HepG2 (cell line): ENCODE measurements around the gene SERINC5. TPM values are rescaled to one million over a fixed set of nuclear protein-coding genes. Genes with fewer than 3 reads are reported as not detected.

ENCODE experiments used
- ARHGAP35 ChIP-seq: sonication (generic); formaldehyde crosslinking; IDR thresholded peaks from 2 replicates; pipeline ENCODE4 v1.9.0; 2022; ENCODE audit warnings: mild to moderate bottlenecking, inconsistent platforms, moderate library complexity, missing genetic modification reagents, borderline replicate concordance
- ARID2 ChIP-seq: sonication (generic); formaldehyde crosslinking; IDR thresholded peaks from 2 replicates; pipeline ENCODE4 v1.8.1; 2022; ENCODE audit warnings: mild to moderate bottlenecking, missing genetic modification reagents, borderline replicate concordance
- HIC2 ChIP-seq: sonication (generic); formaldehyde crosslinking; IDR thresholded peaks from 2 replicates; pipeline ENCODE4 v1.9.0; 2022; ENCODE audit warnings: low read depth, missing genetic modification reagents
- HIVEP1 ChIP-seq: sonication (generic); formaldehyde crosslinking; IDR thresholded peaks from 2 replicates; pipeline ENCODE4 v1.4.0; 2020; ENCODE audit warnings: mild to moderate bottlenecking, missing genetic modification reagents
- HMGXB4 ChIP-seq, 2 experiments: sonication (generic) in 1 of 2; formaldehyde crosslinking in 1 of 2; IDR thresholded peaks; 2 replicates each; pipeline versions ENCODE4 v1.4.0 to v1.6.1; 2018 to 2020; ENCODE audit warnings: missing genetic modification reagents in 2 of 2, borderline replicate concordance in 1 of 2, low read depth in 1 of 2, mild to moderate bottlenecking in 1 of 2, missing biosample characterization in 1 of 2
- HNRNPLL ChIP-seq: fragments of 200-400 bp; formaldehyde crosslinking; IDR thresholded peaks from 2 replicates; pipeline ENCODE4 v1.6.1; 2017; ENCODE audit warnings: mild to moderate bottlenecking, low read depth, low read length; ENCODE audit not compliant: poor library complexity, severe bottlenecking
- HNRNPUL1 ChIP-seq: fragments of 200-400 bp; formaldehyde crosslinking; IDR thresholded peaks from 2 replicates; pipeline ENCODE4 v1.6.1; 2017; ENCODE audit warnings: low read depth, mild to moderate bottlenecking, low read length, moderate library complexity
- ISX ChIP-seq: sonication (generic); formaldehyde crosslinking; conservative IDR thresholded peaks from 2 replicates; pipeline ENCODE4 v1.5.0; 2020; ENCODE audit warnings: missing genetic modification reagents
- JDP2 ChIP-seq: sonication (generic); formaldehyde crosslinking; IDR thresholded peaks from 2 replicates; pipeline ENCODE4 v1.8.1; 2022; ENCODE audit warnings: missing genetic modification reagents, borderline replicate concordance
- KAT7 ChIP-seq: IDR thresholded peaks from 2 replicates; pipeline ENCODE4 v1.6.1; 2018; ENCODE audit warnings: borderline replicate concordance, missing compliant biosample characterization
- KDM1A ChIP-seq: IDR thresholded peaks from 2 replicates; pipeline ENCODE4 v1.6.1; 2016; ENCODE audit warnings: missing compliant biosample characterization
- PAX8 ChIP-seq: sonication (generic); formaldehyde crosslinking; IDR thresholded peaks from 2 replicates; pipeline ENCODE4 v1.8.0; 2022; ENCODE audit warnings: mild to moderate bottlenecking, missing genetic modification reagents, borderline replicate concordance
- RARA ChIP-seq: IDR thresholded peaks from 2 replicates; pipeline ENCODE4 v1.6.1; 2016; ENCODE audit warnings: missing genetic modification reagents, missing compliant biosample characterization
- RXRA ChIP-seq: sonication (generic); formaldehyde crosslinking; IDR thresholded peaks from 2 replicates; pipeline ENCODE4 v1.5.1; 2020; ENCODE audit warnings: missing genetic modification reagents
- SALL1 ChIP-seq: sonication (generic); formaldehyde crosslinking; IDR thresholded peaks from 2 replicates; pipeline ENCODE4 v1.8.0; 2022; ENCODE audit warnings: mild to moderate bottlenecking, missing genetic modification reagents
- ZBTB38 ChIP-seq: sonication (generic); formaldehyde crosslinking; IDR thresholded peaks from 2 replicates; pipeline ENCODE4 v1.5.1; 2020; ENCODE audit warnings: mild to moderate bottlenecking, missing genetic modification reagents
- ZFP1 ChIP-seq: IDR thresholded peaks from 2 replicates; pipeline ENCODE4 v1.6.1; 2016
- ZNF18 ChIP-seq: sonication (generic); formaldehyde crosslinking; IDR thresholded peaks from 2 replicates; pipeline ENCODE4 v1.8.0; 2022; ENCODE audit warnings: mild to moderate bottlenecking, missing genetic modification reagents; ENCODE audit not compliant: insufficient replicate concordance
- ZNF564 ChIP-seq: sonication (generic); formaldehyde crosslinking; IDR thresholded peaks from 2 replicates; pipeline ENCODE4 v1.8.1; 2023; ENCODE audit warnings: mild to moderate bottlenecking, missing genetic modification reagents
- ZNF605 ChIP-seq: sonication (generic); formaldehyde crosslinking; IDR thresholded peaks from 2 replicates; pipeline ENCODE4 v1.8.0; 2022; ENCODE audit warnings: mild to moderate bottlenecking, missing genetic modification reagents
- ZNF607 ChIP-seq: sonication (generic); formaldehyde crosslinking; IDR thresholded peaks from 2 replicates; pipeline ENCODE4 v1.5.1; 2020; ENCODE audit warnings: missing genetic modification reagents, mild to moderate bottlenecking, borderline replicate concordance
- ZNF766 ChIP-seq: sonication (generic); formaldehyde crosslinking; IDR thresholded peaks from 2 replicates; pipeline ENCODE4 v1.5.0; 2020; ENCODE audit warnings: missing genetic modification reagents, borderline replicate concordance
- ZNF776 ChIP-seq: sonication (generic); formaldehyde crosslinking; IDR thresholded peaks from 2 replicates; pipeline ENCODE4 v1.4.0; 2020; ENCODE audit warnings: mild to moderate bottlenecking, missing genetic modification reagents
- ZNF850 ChIP-seq: sonication (generic); formaldehyde crosslinking; conservative IDR thresholded peaks from 2 replicates; pipeline ENCODE4 v1.9.0; 2021; ENCODE audit warnings: mild to moderate bottlenecking, missing genetic modification reagents
- polyA plus RNA-seq, 8 experiments: library from polyadenylated mRNA; depleted of rRNA in 3 of 8; stranded (reverse) in 7 of 8; unstranded in 1 of 8; fragments of >200 nt; fragmentation: Illumina TruSeq in 4 of 8; extraction: Trizol in 4 of 8; gene quantifications; 2 replicates each; pipeline versions ENCODE4 v1.2.1 to v1.2.3, GENCODE V29; 2011 to 2016; ENCODE audit warnings: low read depth in 4 of 8, missing spikeins in 1 of 8, mixed read lengths in 1 of 8; ENCODE audit not compliant: insufficient read depth in 1 of 8
- total RNA-seq, 5 experiments: library from RNA; depleted of rRNA; stranded (reverse); fragments of >200 nt; fragmentation: Illumina TruSeq; extraction: Trizol; gene quantifications; 2 replicates each; pipeline ENCODE4 v1.2.3, GENCODE V29; 2016; ENCODE audit warnings: low read depth in 1 of 5

SERINC5 gene
- total and polyA plus RNA-seq, 2 of the 13 experiments (the other 11 are each of a cell fraction or from before 2014, with no cell fraction given) = 17.3 to 22.8 TPM

- TF ChIP-seq ZNF766 (CRISPR knock-in tag) (no peak), ZNF607 (CRISPR knock-in tag) (no peak; the same call in 1 of the 2 replicates), RXRA (CRISPR knock-in tag) (peak; percentile 63; the same call in 1 of the 2 replicates), ZNF564 (CRISPR knock-in tag) (no peak), ZNF18 (no peak), KAT7 (no peak), KDM1A (peak; percentile 88; the same call in 1 of the 2 replicates), ZBTB38 (0 out of 2 replicates have a peak, but pooled peaks have one; percentile 30), ARHGAP35 (no peak), HIVEP1 (no peak), HMGXB4 (CRISPR knock-in tag; IDR thresholded peaks at IDR 0.05; ENCODE audit: borderline replicate concordance in 1 of 2, low read depth in 1 of 2) (0 out of 4 replicates have a peak, but pooled peaks of 1 of the 2 experiments have one; percentile 26), JDP2 (CRISPR knock-in tag) (no peak), ISX (no peak), ZNF850 (CRISPR knock-in tag) (no peak), HNRNPLL (no peak), SALL1 (CRISPR knock-in tag) (peak; percentile 87), PAX8 (CRISPR knock-in tag) (no peak), ZFP1 (CRISPR knock-in tag) (peak; percentile 82; the same call in 1 of the 2 replicates), HIC2 (CRISPR knock-in tag) (peak; percentile 85), HNRNPUL1 (no peak), RARA (0 out of 2 replicates have a peak, but pooled peaks have one; percentile 20), ZNF605 (CRISPR knock-in tag) (no peak), ZNF776 (CRISPR knock-in tag) (no peak), ARID2 (CRISPR knock-in tag) (0 out of 2 replicates have a peak, but pooled peaks have one; percentile 34)
Observed at GRCh38 chr5:80184235-80185023, 71.4 kb downstream of the SERINC5 start (continued).
